Measurements from ENCODE around the gene DDTL.

Gene DDTL

DNA sequence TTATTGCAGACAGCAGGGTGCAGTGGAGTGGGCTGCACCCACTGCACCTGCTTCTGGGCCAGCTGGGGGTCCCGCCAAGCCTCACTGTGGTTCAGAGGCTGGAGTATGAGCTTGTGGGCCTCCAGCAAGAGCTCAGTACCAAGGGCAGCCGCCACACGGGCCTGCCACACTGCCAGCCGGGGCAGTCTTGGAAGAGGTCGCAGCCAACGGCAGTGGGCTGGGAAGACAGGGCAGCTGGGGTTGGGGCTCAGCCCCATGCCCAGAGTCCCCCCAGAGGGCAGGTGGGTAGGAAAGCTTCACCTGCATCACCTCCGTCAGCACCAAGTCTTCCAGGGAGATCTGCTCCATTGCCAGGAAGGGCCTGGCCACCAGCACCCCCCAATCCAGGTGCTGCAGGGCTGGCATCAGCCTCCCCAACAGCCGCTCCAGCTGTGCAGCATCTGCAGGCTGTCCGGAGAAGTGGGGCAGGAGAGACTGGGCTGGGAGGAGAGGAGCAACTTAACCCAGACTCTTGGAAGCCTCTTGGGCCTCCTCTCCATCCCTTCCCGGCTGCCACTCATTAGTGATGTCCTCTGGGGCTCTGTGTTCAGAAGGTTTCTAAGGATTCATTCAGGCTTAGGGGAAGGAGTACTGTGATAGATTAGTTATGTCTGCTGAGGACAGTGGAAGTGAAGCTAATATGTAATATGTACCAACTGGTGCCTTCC, 39.7 kb downstream of the DDTL start:
- DNase-seq (ENCODE audit: low read depth) = no peak

DNA sequence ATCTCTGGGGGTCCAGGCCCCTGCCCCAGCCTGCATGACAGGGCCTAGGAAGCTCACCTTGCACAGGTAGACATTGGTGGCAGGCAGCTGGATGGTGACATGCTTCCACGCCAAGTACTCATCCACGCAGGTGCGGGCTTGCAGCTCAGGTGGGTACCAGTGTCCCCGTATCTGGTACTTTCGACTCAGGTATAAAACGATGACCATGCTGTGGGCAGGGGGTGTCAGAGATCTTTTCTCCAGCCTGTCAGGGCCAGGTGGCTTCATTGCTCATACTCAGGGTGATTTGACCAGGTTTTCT, 40.2 kb downstream of the DDTL start:
- DNase-seq (ENCODE audit: low read depth) = no peak

DNA sequence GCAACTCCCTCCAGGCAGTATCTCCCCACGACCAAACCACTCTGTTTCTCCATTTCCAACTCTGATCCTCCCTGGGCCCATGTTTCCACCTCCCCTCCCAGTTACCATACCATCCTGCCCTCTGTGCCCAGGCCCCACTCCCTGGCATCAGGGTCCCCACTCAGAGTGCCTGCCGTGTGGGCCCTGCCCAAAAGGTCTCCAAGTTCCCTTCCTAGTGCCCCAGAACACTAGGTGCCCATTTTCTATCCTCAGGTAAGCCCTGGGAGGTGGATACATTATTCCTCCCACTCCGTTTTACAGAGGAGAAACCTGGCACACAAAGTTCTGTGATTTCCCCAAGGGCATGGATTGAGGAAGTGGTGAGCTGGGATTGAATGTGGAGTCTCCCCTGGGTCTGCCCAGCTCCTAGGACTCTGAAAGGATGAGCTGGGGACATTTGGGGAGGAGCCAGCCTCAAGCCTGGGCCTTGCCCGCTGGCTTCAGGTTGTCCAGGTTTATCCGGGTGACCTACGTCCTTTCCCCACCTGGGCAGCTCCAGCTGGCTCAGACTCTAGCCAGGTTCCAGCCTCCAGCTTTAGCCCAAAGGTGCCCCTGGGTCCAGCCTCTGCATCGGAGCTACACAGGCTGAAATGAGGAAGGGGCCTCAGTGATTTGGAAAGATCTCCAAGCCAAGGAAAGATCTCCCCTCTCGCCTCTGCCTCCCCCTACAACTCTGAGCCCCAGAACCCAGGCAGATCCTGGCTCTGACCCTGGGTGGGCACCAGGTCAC, 40.7 kb downstream of the DDTL start:
- DNase-seq (ENCODE audit: low read depth) = no peak

DNA sequence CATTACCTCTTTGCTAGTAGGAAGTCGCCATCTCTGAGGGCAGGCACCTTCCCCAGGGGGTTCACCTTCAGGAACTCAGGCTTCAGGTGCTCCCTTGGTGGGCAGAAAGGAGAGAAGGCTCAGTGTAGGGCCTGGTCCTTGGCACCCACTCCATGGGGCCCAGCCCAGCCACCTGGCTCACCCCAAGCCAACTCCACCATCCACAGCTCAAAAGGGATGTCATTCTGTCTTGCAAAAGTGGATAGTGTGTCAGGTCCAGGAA, 41.3 kb downstream of the DDTL start:
- no peak for DNase-seq (ENCODE audit: low read depth)

DNA sequence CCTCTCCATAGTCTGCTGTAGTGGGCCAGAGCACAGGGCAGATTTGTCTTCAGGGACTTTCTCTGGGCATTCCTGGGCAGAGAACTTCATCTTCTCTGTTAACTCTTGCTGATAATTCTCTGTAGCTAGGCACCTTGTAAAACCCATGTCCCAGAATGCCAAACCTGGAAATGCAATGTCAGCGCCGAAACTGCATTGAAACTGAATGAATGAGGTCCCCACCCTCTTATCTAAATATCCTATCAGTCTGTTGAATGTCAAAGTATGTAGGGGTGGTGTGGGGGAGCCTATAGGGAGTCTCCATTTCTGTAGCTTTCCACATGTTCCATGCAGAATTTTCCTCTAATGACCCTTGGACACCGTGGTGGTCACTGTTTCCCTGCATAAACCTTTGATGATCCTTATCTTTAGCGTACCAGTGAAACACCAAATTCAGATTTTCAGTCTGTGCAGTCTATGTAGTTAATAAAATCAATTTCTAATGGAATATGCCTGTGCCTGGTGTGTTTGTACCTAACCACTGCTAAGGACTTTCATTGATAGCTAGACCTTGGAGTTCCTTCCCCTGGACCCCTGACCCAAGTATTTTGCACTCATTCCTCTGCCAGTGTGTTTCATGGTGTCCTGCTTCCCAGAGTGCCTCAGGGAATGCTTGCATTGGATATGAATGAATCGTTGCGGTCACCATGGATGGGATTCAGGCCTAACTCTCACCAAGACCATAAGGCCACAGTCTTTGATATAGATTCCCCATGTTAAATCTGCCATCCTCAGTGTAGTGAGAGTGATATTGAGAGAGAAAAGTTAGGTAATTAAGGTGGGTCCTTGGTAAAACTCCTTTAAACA, 41.9 kb downstream of the DDTL start:
- DNase-seq (ENCODE audit: low read depth) = no peak

DNA sequence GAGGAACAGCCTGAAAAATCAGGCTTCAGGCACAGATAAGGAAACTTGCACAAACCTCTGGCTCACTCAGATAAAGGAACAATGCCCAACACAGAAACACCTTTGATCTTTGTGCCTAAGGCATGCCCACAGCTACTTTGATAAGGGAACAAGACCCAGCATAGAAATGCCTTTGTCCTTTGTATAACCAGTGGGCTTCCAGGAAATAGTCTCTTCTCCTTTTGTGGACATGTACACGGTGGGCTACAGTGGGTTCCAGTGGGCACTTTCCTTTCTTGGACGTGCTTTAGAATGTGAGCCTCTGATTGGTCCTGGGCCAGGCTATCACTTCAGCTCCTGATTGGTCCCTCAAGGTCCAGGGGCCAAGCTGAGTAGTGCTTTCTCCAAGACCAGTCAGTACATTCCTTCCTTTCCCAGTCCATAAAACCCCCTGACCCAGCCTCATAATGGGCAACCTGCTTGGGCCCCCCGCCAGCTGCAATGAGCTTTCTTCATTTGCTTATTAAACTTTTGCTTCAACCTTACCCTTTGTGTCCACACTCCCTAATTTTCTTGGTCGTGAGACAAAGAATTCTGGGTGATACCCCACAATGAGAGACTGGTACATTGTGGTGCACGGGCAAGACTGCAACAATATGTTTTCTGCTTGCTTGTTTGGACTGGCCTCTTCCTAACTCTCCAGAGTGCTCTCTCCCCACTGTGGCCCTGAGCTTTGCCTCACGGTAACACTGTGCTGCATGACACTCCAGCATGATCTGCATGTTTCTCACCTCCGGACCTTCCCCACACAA, 42.7 kb downstream of the DDTL start:
- no peak for DNase-seq (ENCODE audit: low read depth)

DNA sequence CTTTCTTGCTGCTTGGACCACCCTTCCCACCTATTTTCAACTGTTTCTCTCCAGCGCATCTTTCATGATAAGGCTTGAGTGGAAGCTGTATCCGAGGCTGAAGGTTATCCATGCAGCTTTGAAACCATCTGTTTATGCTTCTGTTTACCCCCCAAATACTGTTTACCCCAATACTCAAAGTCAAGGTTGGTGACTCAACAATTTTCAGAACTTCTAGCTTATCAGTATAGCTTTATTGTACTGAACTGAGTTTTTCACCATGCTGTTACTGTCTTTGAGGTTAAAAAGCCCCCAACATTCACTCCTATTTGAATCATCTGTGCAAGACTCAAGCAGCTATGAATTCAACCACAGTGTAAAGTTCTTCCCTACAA, 43.3 kb downstream of the DDTL start:
- DNase-seq (ENCODE audit: low read depth) = no peak

DNA sequence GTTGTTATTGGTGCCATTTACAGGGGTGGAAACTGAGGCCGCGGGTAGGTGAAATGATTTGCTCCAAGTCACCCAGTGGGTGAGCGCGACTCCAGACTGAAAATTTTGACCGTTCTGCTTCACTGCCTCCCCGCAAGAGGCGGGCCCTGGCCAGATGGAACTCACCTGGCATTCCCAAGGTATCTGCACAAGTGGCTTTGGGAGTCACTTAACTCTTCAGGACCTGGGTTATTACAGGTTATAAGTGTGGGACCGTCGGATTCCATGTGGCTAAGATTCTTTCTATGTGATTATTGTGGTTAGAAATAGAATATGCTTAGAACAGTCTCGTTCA, 45.0 kb downstream of the DDTL start:
- no peak for DNase-seq (ENCODE audit: low read depth)

DNA sequence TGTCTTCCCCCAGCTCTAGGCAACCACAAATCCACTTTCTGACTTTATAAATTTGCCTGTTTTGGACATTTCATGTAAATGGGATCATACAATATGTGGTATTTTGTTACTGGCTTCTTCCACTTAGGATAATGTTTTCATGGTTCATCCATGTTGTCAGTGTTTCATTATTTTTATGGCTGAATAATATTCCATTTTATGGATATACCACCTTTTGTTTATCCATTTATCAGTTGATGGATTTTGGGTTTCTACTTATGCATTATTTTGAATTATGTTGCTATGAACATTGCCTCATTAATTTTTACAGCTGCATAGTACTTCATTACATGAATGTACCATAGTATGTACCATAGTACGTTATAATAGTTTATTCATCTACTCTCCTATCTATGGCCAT, 49.5 kb downstream of the DDTL start:
- DNase-seq (ENCODE audit: low read depth) = no peak

DNA sequence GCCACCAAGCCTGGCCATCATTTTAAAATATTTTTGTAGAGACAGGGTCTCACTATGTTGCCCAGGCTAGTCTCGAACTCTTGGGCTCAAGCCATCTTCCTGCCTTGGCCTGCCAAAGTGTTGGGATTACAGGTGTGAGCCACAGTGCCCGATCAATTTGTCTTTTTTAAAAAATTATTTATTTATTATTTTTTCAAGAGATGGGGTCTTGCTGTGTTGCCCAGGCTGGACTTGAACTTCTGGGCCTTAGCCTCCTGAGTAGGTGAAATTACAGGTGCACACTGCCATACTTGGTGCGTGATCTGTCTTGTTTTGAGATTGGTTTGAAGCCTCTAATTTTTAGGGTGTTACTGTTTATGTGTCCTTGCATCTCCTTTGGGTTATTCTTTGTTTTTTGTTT, 54.6 kb downstream of the DDTL start:
- DNase-seq (ENCODE audit: low read depth) = no peak
